Activated T-cell treated with anti-CD3 and anti-CD28 coated beads, Interleukin-2, amount 50 U/mL, for 4 hours (primary cell): ENCODE measurements around the gene DHRS3. TPM values are rescaled to one million over a fixed set of nuclear protein-coding genes. Genes with fewer than 3 reads are reported as not detected.

Source experiments
- ATAC-seq, 2 donors: fragments of 200-7000 bp; cut with Tn5 transposase; one replicate each; pipeline ENCODE4 v1.10.0; 2021
- DNase-seq: peaks from one replicate; pipeline ENCODE4 v3.0.0-alpha.2; 2020
- H3K27me3 Mint-ChIP-seq: one replicate; pipeline ENCODE4 v1.8.0; 2021; ENCODE audit warnings: low read depth, mixed read lengths
- H3K36me3 Mint-ChIP-seq: one replicate; pipeline ENCODE4 v1.8.0; 2022; ENCODE audit warnings: mixed read lengths; ENCODE audit not compliant: insufficient read depth
- H3K4me1 Mint-ChIP-seq: one replicate; pipeline ENCODE4 v1.8.0; 2021; ENCODE audit warnings: low read depth, mixed read lengths
- H3K4me3 Mint-ChIP-seq: one replicate; pipeline ENCODE4 v1.8.0; 2021; ENCODE audit warnings: mild to moderate bottlenecking, moderate library complexity, mixed read lengths
- H3K9me3 Mint-ChIP-seq: one replicate; pipeline ENCODE4 v1.8.0; 2021; ENCODE audit warnings: mixed read lengths
- total RNA-seq, 3 donors: library from RNA; stranded (reverse); gene quantifications; one replicate each; pipeline ENCODE4 v1.2.1, GENCODE V29; 2021

DHRS3 gene
- total RNA-seq, 3 donors from 2014 or later: 60.4 to 72.6 (median 69.9) TPM

- H3K27me3 Mint-ChIP-seq: no peaks in the 10 kb centered on the region
- no peak for ATAC-seq
- no peak overlapping the region for H3K4me3 Mint-ChIP-seq
- H3K9me3 Mint-ChIP-seq: no peaks in the 10 kb centered on the region
- peaks cover 19% of the 10 kb centered on the region for H3K4me1 Mint-ChIP-seq
- no peak for DNase-seq
- H3K36me3 Mint-ChIP-seq: peaks cover 12% of the 10 kb centered on the region
These were observed 29.3 kb downstream of the DHRS3 start for GRCh38 chr1:12588695-12589094.

- peak; percentile 32 to 58 for ATAC-seq
- Mint-ChIP-seq H3K27me3 (no peaks in the 10 kb centered on the region), H3K9me3 (no peaks in the 10 kb centered on the region), H3K36me3 (peaks cover 12% of the 10 kb centered on the region), H3K4me1 (peaks cover 17% of the 10 kb centered on the region), H3K4me3 (no peak overlapping the region)
- no peak for DNase-seq
These were observed 29.9 kb downstream of the DHRS3 start for GRCh38 chr1:12587981-12588640.

- no peaks in the 10 kb centered on the region for H3K9me3 Mint-ChIP-seq
- ATAC-seq (no peak), DNase-seq (no peak)
- H3K4me1 Mint-ChIP-seq: peaks cover 13% of the 10 kb centered on the region
- H3K36me3 Mint-ChIP-seq: peaks cover 13% of the 10 kb centered on the region
- H3K4me3 Mint-ChIP-seq: no peak overlapping the region
- H3K27me3 Mint-ChIP-seq: no peaks in the 10 kb centered on the region
These were observed 31.8 kb downstream of the DHRS3 start for GRCh38 chr1:12585951-12586942.

- Mint-ChIP-seq H3K4me3 (no peak overlapping the region), H3K27me3 (no peaks in the 10 kb centered on the region), H3K4me1 (peaks cover 11% of the 10 kb centered on the region), H3K36me3 (peaks cover 12% of the 10 kb centered on the region), H3K9me3 (no peaks in the 10 kb centered on the region)
- no peak for DNase-seq
- ATAC-seq: no peak
These were observed 32.5 kb downstream of the DHRS3 start for GRCh38 chr1:12585536-12585935.

GRCh38 chr1:12584900-12585525 is 33.0 kb downstream of the DHRS3 start:
- Mint-ChIP-seq H3K4me1 (peaks cover 11% of the 10 kb centered on the region), H3K27me3 (no peaks in the 10 kb centered on the region), H3K36me3 (peaks cover 16% of the 10 kb centered on the region), H3K4me3 (no peak overlapping the region), H3K9me3 (no peaks in the 10 kb centered on the region)
- ATAC-seq (no peak), DNase-seq (no peak)

GRCh38 chr1:12583484-12583883 is 34.5 kb downstream of the DHRS3 start:
- no peak for ATAC-seq
- Mint-ChIP-seq H3K36me3 (peaks cover 16% of the 10 kb centered on the region), H3K4me1 (peaks cover 8% of the 10 kb centered on the region)

GRCh38 chr1:12582649-12583048 is 35.4 kb downstream of the DHRS3 start:
- Mint-ChIP-seq H3K36me3 (peaks cover 13% of the 10 kb centered on the region), H3K27me3 (no peaks in the 10 kb centered on the region), H3K9me3 (no peaks in the 10 kb centered on the region), H3K4me3 (no peak overlapping the region), H3K4me1 (peaks cover 2% of the 10 kb centered on the region)
- ATAC-seq: no peak
- no peak for DNase-seq

More at GRCh38 chr1:12583484-12583883, 34.5 kb downstream of the DHRS3 start:
- no peak for DNase-seq
- Mint-ChIP-seq H3K27me3 (no peaks in the 10 kb centered on the region), H3K9me3 (no peaks in the 10 kb centered on the region), H3K4me3 (no peak overlapping the region)

GRCh38 chr1:12581179-12581578 is 36.8 kb downstream of the DHRS3 start:
- Mint-ChIP-seq H3K4me1 (no peaks in the 10 kb centered on the region), H3K9me3 (no peaks in the 10 kb centered on the region), H3K36me3 (peaks cover 17% of the 10 kb centered on the region), H3K27me3 (no peaks in the 10 kb centered on the region), H3K4me3 (no peak overlapping the region)
- DNase-seq (no peak), ATAC-seq (no peak)

- H3K36me3 Mint-ChIP-seq: peaks cover 17% of the 10 kb centered on the region
- H3K9me3 Mint-ChIP-seq: no peaks in the 10 kb centered on the region
These were observed 37.7 kb downstream of the DHRS3 start for GRCh38 chr1:12580054-12580887.

GRCh38 chr1:12578860-12579422 is 39.1 kb downstream of the DHRS3 start:
- Mint-ChIP-seq H3K4me3 (no peak overlapping the region), H3K9me3 (no peaks in the 10 kb centered on the region), H3K36me3 (peaks cover 17% of the 10 kb centered on the region), H3K27me3 (no peaks in the 10 kb centered on the region), H3K4me1 (no peaks in the 10 kb centered on the region)
- ATAC-seq: no peak
- DNase-seq: no peak

More at GRCh38 chr1:12580054-12580887, 37.7 kb downstream of the DHRS3 start:
- Mint-ChIP-seq H3K27me3 (no peaks in the 10 kb centered on the region), H3K4me3 (no peak overlapping the region), H3K4me1 (no peaks in the 10 kb centered on the region)
- DNase-seq (no peak), ATAC-seq (no peak)

GRCh38 chr1:12577020-12577419 is 41.0 kb downstream of the DHRS3 start:
- Mint-ChIP-seq H3K4me1 (no peaks in the 10 kb centered on the region), H3K4me3 (no peak overlapping the region), H3K9me3 (no peaks in the 10 kb centered on the region), H3K27me3 (no peaks in the 10 kb centered on the region), H3K36me3 (peaks cover 23% of the 10 kb centered on the region)
- DNase-seq: no peak
- ATAC-seq: no peak

GRCh38 chr1:12574757-12575139 is 43.3 kb downstream of the DHRS3 start:
- no peak for ATAC-seq
- Mint-ChIP-seq H3K4me3 (no peak overlapping the region), H3K36me3 (peaks cover 15% of the 10 kb centered on the region), H3K4me1 (no peaks in the 10 kb centered on the region), H3K27me3 (no peaks in the 10 kb centered on the region), H3K9me3 (no peaks in the 10 kb centered on the region)
- no peak for DNase-seq

- Mint-ChIP-seq H3K27me3 (no peaks in the 10 kb centered on the region), H3K9me3 (no peaks in the 10 kb centered on the region), H3K4me1 (no peaks in the 10 kb centered on the region), H3K36me3 (peaks cover 15% of the 10 kb centered on the region), H3K4me3 (no peak overlapping the region)
- no peak for ATAC-seq
- DNase-seq: no peak
These were observed 44.8 kb downstream of the DHRS3 start for GRCh38 chr1:12573015-12573825.
